Erythroblast (primary cell): ENCODE data around the gene HLF.

Source experiments
- GATA1 ChIP-seq: IDR thresholded peaks from 2 replicates; pipeline ENCODE4 v1.6.1; 2011; ENCODE audit warnings: low read depth, mild to moderate bottlenecking, control low read depth, low read length, moderate library complexity
- POLR2A ChIP-seq: IDR thresholded peaks from 2 replicates; pipeline ENCODE4 v1.6.1; 2011; ENCODE audit warnings: mild to moderate bottlenecking, low read length

GRCh38 chr17:55289106-55289446, 24.3 kb downstream of the HLF start:
- TF ChIP-seq POLR2A (no peak), GATA1 (no peak)
